Measurements from ENCODE around the gene AKR7A2.
"Not testable (repeated sequence)": the region's sequence is repeated elsewhere in the genome, so short reads cannot be mapped to it uniquely, and the experiment has no call there.

Gene AKR7A2

GRCh38 chr1:19294638-19295037, 17.3 kb downstream of the AKR7A2 start:
- no peak for DNase-seq

GRCh38 chr1:19289244-19289643, 22.7 kb downstream of the AKR7A2 start:
- no peak for DNase-seq

GRCh38 chr1:19288324-19289241, 23.4 kb downstream of the AKR7A2 start, which contains the start of gene AKR7A3:
Gene AKR7A3 (minus strand): TSS chr1:19288770. CDS start chr1:19288709, 61 bp downstream.
- DNase-seq: peak; percentile 32 to 63

GRCh38 chr1:19287436-19288185, 24.3 kb downstream of the AKR7A2 start:
- no peak for DNase-seq

GRCh38 chr1:19285807-19286206, 26.1 kb downstream of the AKR7A2 start:
- DNase-seq: not testable (repeated sequence)

GRCh38 chr1:19285366-19285765, 26.6 kb downstream of the AKR7A2 start:
- not testable (repeated sequence) for DNase-seq

GRCh38 chr1:19284881-19285280, 27.1 kb downstream of the AKR7A2 start:
- no peak for DNase-seq

- no peak for DNase-seq
Measured at GRCh38 chr1:19283891-19284290, 28.1 kb downstream of the AKR7A2 start.

- DNase-seq: no peak
Measured at GRCh38 chr1:19274636-19275035, 37.3 kb downstream of the AKR7A2 start.

GRCh38 chr1:19273844-19274531, 38.0 kb downstream of the AKR7A2 start:
- DNase-seq: not testable (repeated sequence)

- no peak for DNase-seq
Measured at GRCh38 chr1:19273106-19273843, 38.7 kb downstream of the AKR7A2 start.

GRCh38 chr1:19272064-19272463, 39.9 kb downstream of the AKR7A2 start:
- DNase-seq: no peak

GRCh38 chr1:19270343-19270730, 41.6 kb downstream of the AKR7A2 start:
- not testable (repeated sequence) for DNase-seq

GRCh38 chr1:19269427-19270342, 42.3 kb downstream of the AKR7A2 start:
- not testable (repeated sequence) for DNase-seq

- DNase-seq: no peak
Measured at GRCh38 chr1:19268445-19268844, 43.5 kb downstream of the AKR7A2 start.

- DNase-seq: no peak
Measured at GRCh38 chr1:19262744-19263143, 49.2 kb downstream of the AKR7A2 start.

- no peak for DNase-seq
Measured at GRCh38 chr1:19262047-19262446, 49.9 kb downstream of the AKR7A2 start.

GRCh38 chr1:19260211-19261138, 51.5 kb downstream of the AKR7A2 start:
- no peak for DNase-seq

- no peak for DNase-seq
Measured at GRCh38 chr1:19258353-19258752, 53.6 kb downstream of the AKR7A2 start.
